Nephron (organoid): ENCODE data around the gene TBC1D22B.

Source experiments
- H3K27ac Mint-ChIP-seq, 3 experiments: 2 replicates each; pipeline ENCODE4 v1.8.0; 2020; ENCODE audit warnings: mixed read lengths in 3 of 3, mild to moderate bottlenecking in 2 of 3, moderate library complexity in 1 of 3
- H3K27me3 Mint-ChIP-seq: 2 replicates; pipeline ENCODE4 v1.8.0; 2021; ENCODE audit warnings: low read depth, mild to moderate bottlenecking, moderate library complexity, mixed read lengths
- H3K36me3 Mint-ChIP-seq: 2 replicates; pipeline ENCODE4 v1.8.0; 2020; ENCODE audit warnings: low read depth, mixed read lengths
- H3K4me1 Mint-ChIP-seq: 2 replicates; pipeline ENCODE4 v1.8.0; 2020; ENCODE audit warnings: mixed read lengths
- H3K4me3 Mint-ChIP-seq, 3 experiments: 2 replicates each; pipeline ENCODE4 v1.8.0; 2020; ENCODE audit warnings: mild to moderate bottlenecking in 3 of 3, mixed read lengths in 3 of 3, moderate library complexity in 2 of 3
- H3K9me3 Mint-ChIP-seq: 2 replicates; pipeline ENCODE4 v1.8.0; 2020; ENCODE audit warnings: mixed read lengths
- CTCF ChIP-seq, 3 experiments: fragments of 200-600 bp; sonication (generic); IDR thresholded peaks; one replicate each; pipeline ENCODE4 v1.5.0; 2021; ENCODE audit warnings: antibody characterized with exemption in 3 of 3; ENCODE audit not compliant: unreplicated experiment in 3 of 3

TBC1D22B gene

GRCh38 chr6:37311741-37312473 is 54.3 kb downstream of the TBC1D22B start:
- peak overlapping the region; percentile 52 to 65 (median 59) for H3K27ac Mint-ChIP-seq
- peaks cover 34% of the 10 kb centered on the region for H3K36me3 Mint-ChIP-seq
- H3K27me3 Mint-ChIP-seq = no peaks in the 10 kb centered on the region
- no peak for TF ChIP-seq CTCF (IDR thresholded peaks at IDR 0.05; ENCODE audit: unreplicated experiment in 3 of 3)
- no peaks in the 10 kb centered on the region for H3K9me3 Mint-ChIP-seq
- H3K4me1 Mint-ChIP-seq = peaks cover 24% of the 10 kb centered on the region
- no peak overlapping the region for H3K4me3 Mint-ChIP-seq

- peaks cover 14% of the 10 kb centered on the region for H3K4me1 Mint-ChIP-seq
- H3K36me3 Mint-ChIP-seq = peaks cover 29% of the 10 kb centered on the region
- no peak overlapping the region for H3K27ac Mint-ChIP-seq
- H3K9me3 Mint-ChIP-seq = no peaks in the 10 kb centered on the region
- H3K27me3 Mint-ChIP-seq = no peaks in the 10 kb centered on the region
- H3K4me3 Mint-ChIP-seq = no peak overlapping the region
- no peak for TF ChIP-seq CTCF (IDR thresholded peaks at IDR 0.05; ENCODE audit: unreplicated experiment in 3 of 3)
These were observed 56.3 kb downstream of the TBC1D22B start for GRCh38 chr6:37313723-37314486.

- Mint-ChIP-seq H3K36me3 (peaks cover 26% of the 10 kb centered on the region), H3K27me3 (no peaks in the 10 kb centered on the region), H3K27ac (peak overlapping the region in 2 of 3 experiments; percentile 1 to 29), H3K9me3 (no peaks in the 10 kb centered on the region), H3K4me1 (peaks cover 9% of the 10 kb centered on the region), H3K4me3 (no peak overlapping the region)
- TF ChIP-seq CTCF (IDR thresholded peaks at IDR 0.05; ENCODE audit: unreplicated experiment in 3 of 3) = peak; percentile 37 to 46 (median 44)
These were observed 57.0 kb downstream of the TBC1D22B start for GRCh38 chr6:37314487-37315156.

GRCh38 chr6:37315157-37315515 is 57.6 kb downstream of the TBC1D22B start:
- Mint-ChIP-seq H3K27me3 (no peaks in the 10 kb centered on the region), H3K27ac (peak overlapping the region in 1 of 3 experiments; percentile 1), H3K4me3 (no peak overlapping the region), H3K36me3 (peaks cover 31% of the 10 kb centered on the region), H3K9me3 (no peaks in the 10 kb centered on the region), H3K4me1 (peaks cover 8% of the 10 kb centered on the region)
- no peak for TF ChIP-seq CTCF (IDR thresholded peaks at IDR 0.05; ENCODE audit: unreplicated experiment in 3 of 3)

GRCh38 chr6:37316071-37316470 is 58.5 kb downstream of the TBC1D22B start:
- TF ChIP-seq CTCF (IDR thresholded peaks at IDR 0.05; ENCODE audit: unreplicated experiment in 3 of 3) = no peak
- no peak overlapping the region for H3K4me3 Mint-ChIP-seq
- H3K9me3 Mint-ChIP-seq = no peaks in the 10 kb centered on the region
- H3K27me3 Mint-ChIP-seq = no peaks in the 10 kb centered on the region
- H3K36me3 Mint-ChIP-seq = peaks cover 32% of the 10 kb centered on the region
- no peak overlapping the region for H3K27ac Mint-ChIP-seq
- H3K4me1 Mint-ChIP-seq = peaks cover 8% of the 10 kb centered on the region
